DMS114 treated with DMSO at 0.1 percent for 48 hours (cell line): ENCODE data around the gene MMS22L.
"Not testable (repeated sequence)": the region's sequence is repeated elsewhere in the genome, so short reads cannot be mapped to it uniquely, and the experiment has no call there.

ENCODE experiments used
- DNase-seq: peaks from one replicate; lab custom pipeline; 2025; ENCODE audit not compliant: unreplicated experiment; lab: John Stamatoyannopoulos, UW

MMS22L gene

DNA sequence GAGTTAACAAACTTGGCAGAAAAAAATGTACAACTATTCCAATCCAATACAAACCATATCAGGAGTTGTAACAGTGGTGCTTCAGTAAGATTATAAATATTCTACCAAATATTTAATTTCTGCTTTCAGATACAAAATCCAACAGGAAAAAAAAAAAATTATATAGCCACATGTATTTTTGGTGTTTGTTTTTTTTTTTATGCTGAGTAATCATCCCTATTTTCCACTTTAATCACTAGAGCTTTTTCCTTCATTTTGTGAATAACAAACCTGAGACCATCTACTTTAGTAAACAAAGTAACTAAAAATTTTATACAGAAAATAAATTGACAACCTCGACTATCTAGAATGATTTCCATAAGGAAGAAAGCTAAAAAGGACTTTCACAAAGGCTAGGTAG lies 36.2 kb downstream of the MMS22L start:
- DNase-seq, result no peak

DNA sequence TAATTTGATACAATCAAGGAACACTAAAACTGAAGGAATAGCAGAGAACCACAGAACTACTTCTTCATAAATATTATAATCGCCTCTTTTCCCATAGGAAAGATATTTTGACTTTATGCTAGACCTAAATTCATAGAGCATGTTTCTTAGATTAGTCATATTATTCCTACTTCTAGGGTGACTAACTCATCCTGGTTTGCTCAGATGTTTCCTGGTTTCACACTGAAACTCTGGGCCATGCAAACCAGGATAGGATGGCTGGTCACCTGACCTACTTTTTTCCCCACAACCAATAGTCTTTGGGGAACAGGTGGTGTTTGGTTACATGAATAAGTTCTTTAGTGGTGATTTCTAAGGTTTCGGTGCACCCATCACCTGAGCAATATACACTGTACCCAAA lies 42.8 kb downstream of the MMS22L start:
- DNase-seq, result no peak

DNA sequence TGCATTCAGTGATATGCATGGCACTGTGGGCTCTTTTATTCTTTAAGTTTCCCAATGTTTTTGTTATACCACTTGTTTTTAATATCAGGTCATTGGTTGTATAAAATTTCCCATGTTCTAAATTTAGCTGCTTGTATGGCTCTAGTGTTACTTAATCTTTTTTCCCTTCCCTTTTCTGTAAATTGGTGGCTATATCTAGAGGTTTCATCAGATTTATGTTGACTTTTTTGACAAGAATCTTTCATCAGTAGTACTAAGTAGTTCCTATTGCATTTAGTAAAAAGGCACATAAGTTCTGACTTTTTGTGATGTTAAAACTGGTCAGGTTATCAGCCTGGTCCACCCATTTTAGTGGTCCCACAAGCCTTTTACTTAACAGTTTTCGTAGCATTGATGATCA lies 51.1 kb downstream of the MMS22L start:
- DNase-seq, result no peak

DNA sequence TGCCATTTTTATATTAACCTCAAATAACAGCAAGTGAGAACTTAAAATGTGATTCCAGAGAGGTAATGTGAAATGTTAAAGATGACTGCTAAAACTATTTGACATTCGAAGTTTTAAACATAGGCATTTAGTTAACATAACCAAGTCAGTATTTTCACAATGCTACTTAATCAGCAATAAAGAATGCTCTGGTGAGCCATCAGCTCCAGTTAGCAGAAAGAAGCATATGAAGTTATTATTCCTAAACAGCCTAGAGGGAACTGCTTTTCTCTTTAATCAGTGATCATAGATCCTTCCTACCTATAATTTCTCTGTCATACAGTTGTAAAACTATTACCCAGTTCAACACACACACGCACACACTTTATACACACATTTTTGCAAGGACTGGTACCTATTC lies 60.1 kb downstream of the MMS22L start:
- no peak for DNase-seq

DNA sequence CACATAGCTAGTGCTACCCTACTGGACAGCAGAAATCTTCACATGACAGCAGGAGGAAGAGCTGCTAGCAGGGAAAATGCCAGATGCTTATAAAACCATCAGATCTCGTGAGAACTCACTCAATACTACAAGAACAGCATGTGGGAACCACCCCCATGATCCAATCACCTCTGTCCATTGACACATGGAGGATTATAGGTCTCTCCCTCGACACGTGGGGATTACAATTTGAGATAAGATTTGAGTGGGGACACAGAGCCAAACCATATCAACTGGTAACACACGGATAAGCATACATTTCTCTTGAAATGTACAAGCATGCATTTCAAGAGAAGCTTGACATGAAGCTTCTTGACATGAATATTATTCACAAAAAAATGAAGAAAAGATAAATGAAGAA lies 64.1 kb downstream of the MMS22L start:
- DNase-seq, result no peak

DNA sequence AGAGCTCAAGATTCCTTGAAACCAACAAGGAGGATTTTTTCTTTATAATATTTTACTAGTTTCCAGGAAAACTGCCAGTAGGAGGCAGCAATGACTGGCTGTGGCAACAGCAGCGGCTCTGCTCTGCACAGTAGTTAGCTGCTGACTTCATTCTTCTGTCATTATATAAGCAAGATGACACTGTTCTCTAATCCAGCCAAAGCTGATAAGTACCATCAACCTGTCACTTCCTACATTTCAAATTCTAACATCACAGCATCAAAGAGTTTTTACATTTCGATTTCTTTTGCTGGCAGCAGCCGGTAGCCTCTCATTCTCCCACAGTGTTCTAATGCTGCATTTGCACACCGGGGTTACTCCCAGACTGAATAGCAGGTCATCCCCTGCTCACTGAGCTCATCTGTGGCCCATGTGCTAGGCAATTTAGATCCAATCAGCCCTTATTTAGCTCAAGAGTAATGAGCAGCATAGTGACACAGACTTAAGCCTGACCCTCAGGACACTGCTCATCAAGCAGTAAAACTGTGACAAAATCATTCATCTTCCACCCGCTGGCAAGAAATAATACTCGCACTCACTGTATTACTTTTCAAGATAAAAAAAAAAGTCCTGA lies 67.8 kb downstream of the MMS22L start:
- no peak for DNase-seq

DNA sequence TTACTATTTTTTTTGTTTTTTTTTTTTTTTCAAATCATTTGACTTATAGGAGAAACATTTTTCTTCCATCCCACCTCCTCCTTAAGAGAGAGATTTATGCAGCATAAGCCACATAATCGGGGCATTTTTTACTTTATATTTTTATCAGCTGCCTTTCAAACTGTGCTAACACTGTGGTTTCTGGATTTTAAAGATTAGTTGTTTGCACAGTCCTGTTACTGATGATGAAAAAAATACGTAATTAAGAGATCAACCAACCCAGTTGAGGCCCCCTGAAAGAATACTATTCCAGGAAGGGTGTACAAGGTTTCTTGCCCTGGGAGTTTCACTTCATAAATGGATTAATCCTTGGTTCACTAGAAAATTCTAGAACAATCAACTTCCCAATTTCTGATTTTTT lies 68.3 kb downstream of the MMS22L start:
- no peak for DNase-seq

DNA sequence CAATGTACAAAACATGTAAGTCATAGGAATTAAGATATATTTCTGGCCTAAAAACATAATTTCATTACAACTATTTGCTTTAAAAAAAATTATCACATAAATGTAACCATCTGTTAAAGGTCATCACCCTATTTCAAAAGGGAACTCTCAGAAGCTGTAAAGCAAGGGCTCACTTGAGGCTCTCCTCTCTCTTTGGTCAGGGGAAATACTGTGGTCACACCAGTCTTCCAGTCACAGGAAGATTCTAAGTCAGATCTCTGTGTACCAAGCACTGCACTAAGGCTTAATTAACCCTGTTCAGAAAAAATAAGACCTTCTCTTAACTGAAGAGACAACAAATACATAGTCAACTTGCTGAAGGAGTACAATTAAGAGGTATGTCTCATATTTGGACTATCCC lies 75.6 kb downstream of the MMS22L start:
- no peak for DNase-seq

DNA sequence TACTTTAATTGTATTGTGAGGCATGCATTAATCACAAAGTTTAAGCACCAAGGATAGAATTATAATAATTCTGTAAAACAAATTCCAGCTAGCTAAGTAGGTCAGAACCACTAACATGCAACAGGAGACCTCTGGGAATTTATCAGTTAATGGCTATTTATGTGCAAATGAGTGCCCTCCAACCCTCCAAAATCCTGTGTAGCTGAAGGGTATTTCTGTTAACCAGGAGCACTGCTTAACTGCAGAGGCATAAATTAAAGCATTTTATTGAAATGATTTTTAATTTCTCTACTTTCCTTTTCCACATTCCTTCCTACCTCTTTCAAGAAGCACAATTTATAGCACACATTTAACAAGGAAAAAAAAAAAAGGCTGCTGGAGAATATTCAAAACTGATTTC lies 77.0 kb downstream of the MMS22L start:
- DNase-seq, result no peak

DNA sequence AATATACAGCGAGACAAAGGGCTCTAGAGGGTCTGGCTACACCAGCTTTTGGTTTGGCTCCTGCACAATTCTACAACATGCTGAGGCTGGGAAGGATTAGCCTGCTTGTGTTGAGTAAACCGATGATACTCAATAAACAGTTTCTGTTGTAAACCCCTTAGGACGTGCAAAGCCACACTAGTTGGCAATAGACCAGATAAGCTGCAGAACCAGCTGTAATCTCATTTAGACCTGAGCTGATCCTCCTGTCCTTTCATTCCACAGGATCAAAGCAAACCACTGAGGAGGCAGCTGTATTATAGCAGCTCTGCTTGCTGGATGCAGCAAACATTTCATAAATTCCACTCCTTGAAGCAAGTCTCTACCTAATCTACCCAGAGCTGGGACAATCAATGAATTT lies 79.7 kb downstream of the MMS22L start:
- DNase-seq, result no peak

DNA sequence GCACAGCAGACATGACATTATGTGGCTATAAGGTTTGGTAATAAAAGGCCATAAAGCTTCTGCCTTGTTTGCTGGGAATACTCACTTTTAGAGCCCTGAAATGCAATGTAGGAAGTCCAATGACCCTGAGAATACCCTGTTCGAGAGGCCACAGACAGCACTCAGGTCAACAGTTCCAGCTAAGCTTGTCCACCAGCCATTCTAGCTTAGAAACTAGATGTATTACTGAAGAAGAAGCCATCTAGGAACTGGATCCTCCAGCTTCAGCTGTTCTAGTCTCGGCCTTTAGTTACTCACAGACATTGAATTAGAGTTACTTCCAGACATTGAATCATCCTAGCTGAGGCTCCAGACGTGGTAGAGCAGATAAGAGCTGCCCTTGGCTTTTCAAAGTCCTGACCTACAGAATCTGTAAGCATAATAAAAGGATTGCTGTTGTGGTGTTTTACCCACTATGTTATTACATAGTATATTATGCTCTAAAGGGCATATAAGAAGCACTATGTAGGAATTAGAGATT lies 84.9 kb downstream of the MMS22L start:
- DNase-seq, result no peak

DNA sequence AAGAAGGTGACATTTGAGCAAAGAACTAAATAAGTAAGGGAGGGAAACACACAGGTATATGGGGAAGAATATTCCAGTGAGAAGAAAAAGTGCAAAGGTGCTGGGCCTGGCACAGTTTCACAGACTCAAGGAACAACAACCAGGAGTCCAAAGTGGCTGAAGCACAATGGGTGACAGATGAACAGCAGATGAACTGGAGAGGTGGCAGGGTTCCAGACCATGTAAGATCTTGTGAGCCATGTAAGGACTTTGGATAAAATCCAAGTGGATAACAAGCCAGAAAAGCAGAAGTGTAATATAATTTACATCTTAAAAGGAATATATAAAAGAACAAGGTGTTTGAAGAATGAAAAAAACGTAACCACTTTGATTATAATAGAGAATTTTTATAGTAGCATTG lies 87.9 kb downstream of the MMS22L start:
- no peak for DNase-seq

DNA sequence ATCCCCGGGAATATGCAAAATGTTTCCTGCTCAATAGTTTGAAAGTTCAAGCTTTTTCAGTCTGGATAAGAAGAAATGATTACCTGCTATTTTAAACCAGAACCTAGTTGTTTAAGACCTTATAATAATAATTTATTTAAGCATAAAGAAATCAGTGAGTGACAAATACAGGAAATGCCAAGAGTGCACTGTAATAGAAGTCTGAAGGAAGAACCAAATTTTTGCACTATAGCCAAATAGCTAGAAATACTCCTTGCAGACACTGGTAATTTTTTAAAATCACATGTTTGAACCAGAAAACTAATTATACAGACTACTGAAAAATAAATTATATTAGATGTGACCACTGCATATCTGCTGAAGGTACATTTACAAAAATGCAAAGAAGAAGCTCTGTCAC lies 93.2 kb downstream of the MMS22L start:
- no peak for DNase-seq

DNA sequence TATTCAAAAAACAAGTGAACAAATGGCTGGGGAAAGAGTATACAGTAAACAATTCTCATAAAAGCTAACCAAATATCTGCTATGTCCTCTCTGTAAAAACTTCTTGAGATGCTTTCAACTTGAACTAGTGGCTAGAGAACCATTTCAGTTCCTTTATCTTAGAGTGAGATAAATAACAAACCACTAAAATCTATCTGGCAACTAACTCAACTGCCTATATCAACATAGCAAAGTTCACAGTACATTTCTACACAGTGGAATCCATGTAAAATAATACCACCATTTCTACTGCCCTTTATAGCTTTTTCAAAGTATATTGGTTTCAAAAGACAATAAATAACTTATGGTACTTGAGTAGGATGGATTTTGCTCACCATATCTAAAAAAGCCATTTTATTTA lies 95.1 kb downstream of the MMS22L start:
- DNase-seq, result no peak

DNA sequence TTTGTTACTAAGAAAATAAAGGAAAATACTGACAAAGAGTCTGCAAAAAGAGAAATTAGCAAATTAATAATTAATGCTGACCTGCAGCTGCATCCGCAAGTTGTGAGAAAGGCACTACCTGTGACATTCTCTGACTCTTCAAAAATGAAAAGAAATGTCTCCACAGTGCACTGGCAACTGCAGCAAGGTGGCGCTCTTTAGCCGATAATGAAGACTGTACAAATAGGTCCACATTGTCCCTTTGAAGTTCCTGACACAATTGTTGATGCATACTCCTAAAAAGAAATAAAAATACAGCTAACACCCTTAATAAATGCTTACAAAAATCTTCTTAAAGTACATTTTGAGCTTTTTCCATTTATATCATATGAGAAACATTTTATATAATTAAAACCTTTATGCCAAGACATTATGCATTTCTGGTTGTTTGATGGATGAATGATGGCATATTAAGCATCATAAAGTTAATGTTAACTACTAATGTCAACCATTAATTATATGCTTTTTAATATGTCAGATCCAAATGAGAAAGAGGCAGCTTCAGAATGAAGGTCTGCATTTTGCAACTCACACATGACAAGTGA lies 96.5 kb downstream of the MMS22L start:
- peak; percentile 52 for DNase-seq

DNA sequence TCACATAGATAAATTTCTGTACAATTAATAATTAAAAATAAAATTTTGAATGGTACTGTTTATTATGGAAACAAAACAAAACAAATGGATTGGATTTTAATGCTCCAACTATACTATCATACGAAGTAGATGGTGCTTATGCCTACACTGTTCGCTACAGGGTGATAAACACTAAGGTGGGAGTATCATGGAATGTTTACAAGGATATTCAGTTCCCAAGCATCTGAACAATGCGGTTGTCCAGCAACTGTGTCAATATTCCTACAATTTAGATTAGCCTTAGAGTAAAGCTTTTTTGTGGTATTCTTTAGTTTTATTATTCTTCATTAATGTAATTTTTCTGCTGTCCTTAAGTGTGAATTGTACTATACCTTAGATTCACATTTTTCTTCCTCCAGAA lies 105.1 kb downstream of the MMS22L start:
- DNase-seq, result no peak

DNA sequence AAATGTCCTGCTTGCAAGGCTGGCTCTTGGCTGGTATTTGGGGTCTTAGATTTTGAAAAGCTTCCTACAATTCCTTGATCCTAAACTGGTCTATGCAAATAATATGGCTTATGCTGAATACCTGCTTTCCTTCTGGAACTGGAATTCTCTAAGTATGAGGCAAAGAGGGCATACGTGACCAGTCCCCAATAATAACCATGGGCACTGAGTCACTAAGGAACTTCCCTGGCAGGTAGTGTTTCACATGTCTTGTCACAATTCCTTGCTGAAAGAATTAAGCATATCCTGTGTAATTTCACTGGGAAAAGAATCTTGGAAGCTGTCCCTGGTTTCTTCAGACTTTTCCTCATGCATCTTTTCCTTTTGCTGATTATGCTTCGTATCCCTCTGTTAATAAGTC lies 106.5 kb downstream of the MMS22L start:
- no peak for DNase-seq

DNA sequence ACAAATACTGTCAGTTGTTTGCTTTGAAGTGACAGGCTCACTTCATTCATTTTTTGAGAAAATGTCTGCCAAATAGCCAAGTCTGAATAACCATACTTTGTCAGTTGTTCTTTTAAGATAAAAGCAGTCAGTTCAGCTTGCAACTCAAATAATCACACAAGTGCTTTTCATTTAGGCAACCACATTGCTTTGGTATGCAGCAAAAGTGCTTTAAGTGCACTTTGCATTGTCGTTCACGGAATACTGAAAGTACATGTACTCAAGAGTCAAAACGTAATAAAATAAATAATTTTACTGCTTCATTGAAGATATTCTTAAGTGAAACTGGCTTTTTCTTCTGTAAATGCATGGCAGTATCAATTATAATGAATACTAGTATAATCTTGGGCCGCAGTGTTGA lies 107.2 kb downstream of the MMS22L start:
- no peak for DNase-seq

DNA sequence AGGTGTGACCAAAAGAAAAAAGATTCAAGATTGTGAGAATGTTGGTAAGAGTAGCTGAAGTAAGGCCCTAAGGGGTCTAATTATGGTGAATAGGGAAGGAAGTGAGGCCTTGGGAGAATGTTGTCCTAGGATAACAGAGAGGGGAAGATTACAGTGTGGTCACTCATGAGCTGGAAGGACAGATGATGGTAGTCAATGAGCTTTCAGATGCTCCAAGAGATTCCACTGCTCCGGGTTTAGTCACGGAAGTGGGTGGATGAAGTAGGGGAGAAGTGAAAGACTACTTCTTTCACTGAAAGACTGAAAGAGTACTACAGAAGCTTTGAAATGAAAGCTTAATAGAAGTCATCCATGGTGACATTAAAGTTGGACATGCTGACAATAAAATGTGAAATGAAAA lies 108.5 kb downstream of the MMS22L start:
- DNase-seq, result no peak

DNA sequence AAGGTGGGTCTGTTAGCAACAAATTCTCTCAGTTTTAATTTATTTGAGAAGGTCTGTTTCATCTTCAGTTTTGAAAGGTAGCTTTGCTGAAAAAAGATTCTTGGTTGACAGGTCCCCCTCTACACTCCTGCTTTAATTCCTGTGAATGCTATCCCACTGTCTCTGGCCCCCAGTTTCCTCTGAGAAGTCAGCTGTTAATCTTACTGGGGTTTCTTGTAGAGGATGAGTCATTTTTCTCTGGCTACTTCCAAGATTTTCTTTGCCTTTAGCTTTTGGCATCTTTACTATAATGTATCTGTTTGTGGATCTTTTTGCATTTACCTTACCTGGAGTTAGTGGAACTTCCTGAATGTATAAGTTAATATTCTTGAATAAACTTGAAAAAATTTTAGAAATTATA lies 122.7 kb downstream of the MMS22L start:
- DNase-seq, result no peak

DNA sequence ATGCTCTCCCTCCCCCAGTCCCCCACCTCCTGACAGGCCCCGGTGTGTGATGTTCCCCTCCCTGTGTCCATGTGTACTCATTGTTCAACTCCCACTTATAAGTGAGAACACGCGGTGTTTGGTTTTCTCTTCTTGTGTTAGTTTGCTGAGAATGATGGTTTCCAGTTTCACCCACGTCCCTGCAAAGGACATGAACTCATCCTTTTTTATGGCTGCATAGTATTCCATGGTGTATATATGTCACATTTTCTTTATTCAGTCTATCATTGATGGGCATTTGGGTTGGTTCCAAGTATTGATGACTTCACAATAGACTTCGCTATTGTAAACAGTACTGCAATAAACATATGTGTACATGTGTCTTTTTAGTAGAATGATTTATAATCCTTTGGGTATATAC lies 127.6 kb downstream of the MMS22L start:
- not testable (repeated sequence) for DNase-seq

DNA sequence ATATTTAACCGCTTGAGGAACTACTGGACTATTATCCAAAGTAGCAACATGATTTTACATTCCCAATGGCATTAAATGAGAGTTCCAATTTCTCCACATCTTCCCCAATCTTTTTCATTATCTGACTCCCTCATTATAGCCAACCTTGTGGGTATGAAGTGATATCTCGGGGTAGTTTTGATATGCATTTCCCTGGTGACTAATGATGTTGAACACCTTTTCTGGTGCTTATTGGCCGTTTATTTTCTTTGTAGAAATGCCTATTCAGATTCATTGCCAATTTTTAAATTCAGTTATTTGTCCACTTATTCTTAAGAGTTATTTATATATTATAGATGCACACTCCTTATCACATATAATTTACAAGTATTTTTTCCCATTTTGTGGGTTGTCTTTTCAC lies 129.0 kb downstream of the MMS22L start:
- no peak for DNase-seq

DNA sequence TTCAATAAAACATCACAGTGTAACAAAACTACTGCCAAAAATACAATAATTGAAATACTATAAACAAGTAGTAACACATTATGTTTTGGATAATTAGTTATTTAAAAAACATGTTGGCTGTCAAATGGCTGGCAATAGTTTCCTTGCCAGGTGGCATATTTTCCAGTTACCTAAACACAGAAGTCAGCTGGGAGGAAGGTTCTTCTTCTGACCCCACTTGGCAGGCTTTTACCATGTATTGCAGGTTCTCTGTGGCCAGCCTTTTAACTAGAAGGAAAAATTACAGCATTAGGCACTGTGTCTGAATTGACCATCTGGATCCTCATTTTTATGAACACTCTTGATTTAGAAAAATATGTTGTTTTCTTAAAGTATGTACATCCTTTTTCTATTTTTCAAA lies 131.4 kb downstream of the MMS22L start:
- no peak for DNase-seq
